Endothelial cell of umbilical vein (primary cell): ENCODE measurements around the gene CSTA. TPM values are rescaled to one million over a fixed set of nuclear protein-coding genes. Genes with fewer than 3 reads are reported as not detected.

Experiments
- BruUV-seq: library from RNA; stranded (reverse); fragments of 400-500 nt; replicated peaks from 2 replicates; lab custom pipeline; 2021; lab: Mats Ljungman, UMichigan
- CTCF ChIA-PET: fragments of 300-600, 350-600 bp; sonication (Branson Sonifier 250); formaldehyde crosslinking; loops from one replicate; lab custom pipeline; 2021; ENCODE audit warnings: antibody characterized with exemption, inconsistent platforms; lab: Charles Lee
- POLR2A ChIA-PET: fragments of 300-600, 350-600 bp; sonication (Branson Sonifier 250); formaldehyde crosslinking; loops from one replicate; lab custom pipeline; 2021; ENCODE audit warnings: antibody characterized with exemption, inconsistent platforms; lab: Charles Lee
- DNase-seq: peaks from one replicate; pipeline ENCODE4 v3.0.0-alpha.2; 2011; ENCODE audit warnings: low read depth, low spot score
- FAIRE-seq: peaks from 2 replicates; lab custom pipeline; 2011; peaks lifted over from hg19 to GRCh38; lab: Jason Lieb, UNC
- H2AFZ ChIP-seq: 2 replicates; pipeline ENCODE4 v1.6.0; 2012; ENCODE audit warnings: low read depth, low read length, control low read depth, inconsistent platforms
- H3K27ac ChIP-seq: 2 replicates; pipeline ENCODE4 v1.5.1; 2011; ENCODE audit warnings: low read depth, mild to moderate bottlenecking, control low read depth, low read length, moderate library complexity; ENCODE audit not compliant: insufficient read depth
- H3K27me3 ChIP-seq, 2 experiments: 2 replicates each; pipeline versions ENCODE4 v1.6.0 to v1.6.1; 2011; ENCODE audit warnings: low read length in 2 of 2, mixed read lengths in 1 of 2; ENCODE audit not compliant: control insufficient read depth in 2 of 2, insufficient read depth in 2 of 2
- H3K36me3 ChIP-seq, 2 experiments: 2 replicates in 1 of 2; 3 replicates in 1 of 2; pipeline ENCODE4 v1.5.1; 2011; ENCODE audit warnings: low read length in 2 of 2, mild to moderate bottlenecking in 1 of 2, moderate library complexity in 1 of 2; ENCODE audit not compliant: control insufficient read depth in 2 of 2, insufficient read depth in 2 of 2; ENCODE audit errors: extremely low read depth in 1 of 2
- H3K4me1 ChIP-seq: 3 replicates; pipeline ENCODE4 v1.5.1; 2011; ENCODE audit warnings: mild to moderate bottlenecking, low read length; ENCODE audit not compliant: control insufficient read depth, insufficient read depth; ENCODE audit errors: extremely low read depth
- H3K4me2 ChIP-seq: 2 replicates; pipeline ENCODE4 v1.6.1; 2011; ENCODE audit warnings: low read length, control low read depth, mixed read lengths; ENCODE audit not compliant: insufficient read depth
- H3K4me3 ChIP-seq, 3 experiments: fragments of 200-600 bp in 1 of 3; sonication (generic), shearing (Covaris generic) in 1 of 3; replicated peaks in 1 of 3; 2 replicates each; pipeline ENCODE4 v1.5.1; 2011 to 2016; ENCODE audit warnings: control low read depth in 3 of 3, low read length in 3 of 3, mild to moderate bottlenecking in 2 of 3, inconsistent platforms in 1 of 3, low read depth in 1 of 3, moderate library complexity in 1 of 3; ENCODE audit not compliant: insufficient read depth in 1 of 3
- H3K79me2 ChIP-seq: 2 replicates; pipeline ENCODE4 v1.6.0; 2012; ENCODE audit warnings: low read length, inconsistent platforms; ENCODE audit not compliant: control insufficient read depth, insufficient read depth
- H3K9ac ChIP-seq: replicated peaks from 2 replicates; pipeline ENCODE3; 2011; ENCODE audit warnings: low read length, control low read depth; ENCODE audit not compliant: insufficient read depth; ENCODE audit errors: extremely low read depth
- H3K9me1 ChIP-seq: replicated peaks from 3 replicates; pipeline ENCODE4 v1.6.0; 2011; ENCODE audit warnings: mild to moderate bottlenecking, low read length; ENCODE audit not compliant: control insufficient read depth, insufficient read depth; ENCODE audit errors: extremely low read depth
- H3K9me3 ChIP-seq: replicated peaks from 2 replicates; pipeline ENCODE4 v1.5.1; 2012; ENCODE audit warnings: low read length, inconsistent platforms; ENCODE audit not compliant: control insufficient read depth, insufficient read depth
- H4K20me1 ChIP-seq: replicated peaks from 2 replicates; pipeline ENCODE3; 2011; ENCODE audit warnings: mild to moderate bottlenecking, low read length; ENCODE audit not compliant: control insufficient read depth, insufficient read depth; ENCODE audit errors: extremely low read depth
- EZH2 ChIP-seq: IDR thresholded peaks from 2 replicates; pipeline ENCODE4 v1.6.1; 2012; ENCODE audit warnings: borderline replicate concordance, low read depth, mild to moderate bottlenecking, moderate library complexity, low read length, inconsistent platforms; ENCODE audit not compliant: severe bottlenecking
- FOS ChIP-seq: IDR thresholded peaks from 2 replicates; pipeline ENCODE4 v1.6.1; 2011; ENCODE audit warnings: mild to moderate bottlenecking, low read length, moderate library complexity, borderline replicate concordance; ENCODE audit not compliant: insufficient read depth
- GATA2 ChIP-seq: IDR thresholded peaks from 2 replicates; pipeline ENCODE4 v1.7.0; 2011; ENCODE audit warnings: low read depth, mild to moderate bottlenecking, moderate library complexity, mixed read lengths, low read length; ENCODE audit not compliant: insufficient read length, insufficient read depth
- JUN ChIP-seq: IDR thresholded peaks from 2 replicates; pipeline ENCODE4 v1.6.1; 2011; ENCODE audit warnings: borderline replicate concordance, low read depth; ENCODE audit not compliant: insufficient read length, insufficient read depth
- MAX ChIP-seq: IDR thresholded peaks from 2 replicates; pipeline ENCODE4 v1.6.1; 2011; ENCODE audit not compliant: insufficient read depth, insufficient read length
- MYC ChIP-seq: IDR thresholded peaks from one replicate; pipeline ENCODE4 v1.6.1; 2011; ENCODE audit warnings: mild to moderate bottlenecking, low read depth, low read length
- POLR2A ChIP-seq: IDR thresholded peaks from 2 replicates; pipeline ENCODE4 v1.6.1; 2012; ENCODE audit warnings: low read depth, mild to moderate bottlenecking, control low read depth, low read length
- POLR2AphosphoS5 ChIP-seq: IDR thresholded peaks from 2 replicates; pipeline ENCODE4 v1.6.1; 2012; ENCODE audit warnings: low read depth, mild to moderate bottlenecking, control low read depth, low read length, moderate library complexity; ENCODE audit not compliant: insufficient read depth
- dilution Hi-C: fragments of 300-500 bp; cut with MboI; formaldehyde crosslinking; loops from one replicate; pipeline ENCODE4 v1.15.0; 2019; ENCODE audit warnings: low sequenced_read_pairs; ENCODE audit not compliant: extremely low pct_ligation_motif_present
- intact Hi-C: fragments of 100-400 bp; cut with micrococcal nuclease; formaldehyde crosslinking; loops from one replicate; pipeline ENCODE4 v1.10.0; 2022
- polyA plus RNA-seq, 4 experiments: library from polyadenylated mRNA; depleted of rRNA in 3 of 4; stranded (reverse) in 3 of 4; unstranded in 1 of 4; fragments of >200 nt; gene quantifications; 2 replicates each; pipeline versions ENCODE4 v1.2.1 to v1.2.3, GENCODE V29; 2011 to 2012; ENCODE audit warnings: missing spikeins in 1 of 4
- total RNA-seq: library from RNA; stranded (reverse); gene quantifications from 2 replicates; pipeline ENCODE4 v1.2.3, GENCODE V29; 2021
- TF ChIP-seq, protein P1 (sequence below), 2 donors: IDR thresholded peaks; 1 replicate in 1 of 2; 2 replicates in 1 of 2; pipeline ENCODE4 v1.5.1; 2011; ENCODE audit warnings: low read length in 2 of 2, mild to moderate bottlenecking in 2 of 2, moderate library complexity in 2 of 2, control low read depth in 1 of 2, inconsistent platforms in 1 of 2, low read depth in 1 of 2; ENCODE audit not compliant: insufficient read depth in 1 of 2; ENCODE audit errors: extremely low read depth in 1 of 2

Gene CSTA
- total and polyA plus RNA-seq, 2 donors (not counting 3 experiments of a cell fraction or from before 2014, with no cell fraction given), result not detected

DNA sequence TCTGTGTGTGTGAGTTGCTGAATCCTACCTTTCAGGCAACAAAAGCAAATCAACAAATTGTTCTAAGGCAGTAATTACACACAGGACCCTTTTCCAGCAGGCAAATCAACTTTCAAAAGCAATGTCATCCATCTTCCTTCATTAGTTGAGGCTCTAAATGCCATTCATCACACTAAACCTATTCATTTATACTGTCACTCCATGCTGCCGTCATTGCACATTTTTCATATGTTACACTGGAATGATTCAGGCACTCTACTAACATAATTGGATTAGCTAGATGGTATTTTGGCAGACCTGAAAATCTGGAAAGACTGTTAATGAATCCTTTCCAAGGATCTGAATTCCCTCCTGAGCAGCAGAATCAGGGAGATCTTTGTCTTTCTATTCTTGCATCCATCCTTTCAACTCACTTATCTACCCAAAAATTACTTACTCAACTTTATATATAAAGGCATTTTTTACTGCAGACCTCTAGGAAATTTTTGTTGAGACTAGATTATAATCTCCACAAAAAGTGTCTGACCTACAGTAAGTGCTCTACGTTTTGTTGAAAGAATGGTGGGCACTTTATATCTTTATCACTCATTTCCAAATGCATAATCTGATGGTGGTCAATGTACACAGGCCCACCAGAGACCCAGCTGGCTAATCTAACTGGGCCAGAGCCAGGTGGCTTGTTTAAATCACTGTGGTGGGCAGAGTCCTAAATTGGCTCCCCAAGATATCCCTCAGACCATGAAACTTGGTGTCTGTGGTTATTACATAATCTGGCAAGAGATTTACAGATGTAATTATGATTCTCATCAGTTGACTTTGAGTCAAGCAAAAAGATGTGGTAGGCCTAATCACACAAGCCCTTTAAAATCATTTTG, 33.0 kb downstream of the CSTA start:
- no peak for DNase-seq
- BruUV-seq, result no TSS peak
- Histone ChIP-seq H3K4me2 (no peak overlapping the region), H3K9me1 (no peaks in the 10 kb centered on the region), H4K20me1 (no peaks in the 10 kb centered on the region), H3K9me3 (no peaks in the 10 kb centered on the region), H3K27me3 (no peaks in the 10 kb centered on the region), H3K36me3 (peaks cover 0 to 3% of the 10 kb centered on the region in 2 experiments), H2AFZ (no peak overlapping the region), H3K79me2 (no peaks in the 10 kb centered on the region), H3K9ac (no peak overlapping the region), H3K4me3 (no peak overlapping the region), H3K4me1 (no peaks in the 10 kb centered on the region), H3K27ac (no peak overlapping the region)
- FAIRE-seq, result no peak
- dilution Hi-C loops (no loop called here), intact Hi-C loops (no loop called here)
- ChIA-PET CTCF (no interaction called here), POLR2A (no interaction called here)
- TF ChIP-seq POLR2A (no peak), JUN (no peak), EZH2 (no peak), POLR2AphosphoS5 (no peak), MYC (no peak), FOS (no peak), GATA2 (no peak), MAX (no peak)
- TF ChIP-seq, protein P1, sequence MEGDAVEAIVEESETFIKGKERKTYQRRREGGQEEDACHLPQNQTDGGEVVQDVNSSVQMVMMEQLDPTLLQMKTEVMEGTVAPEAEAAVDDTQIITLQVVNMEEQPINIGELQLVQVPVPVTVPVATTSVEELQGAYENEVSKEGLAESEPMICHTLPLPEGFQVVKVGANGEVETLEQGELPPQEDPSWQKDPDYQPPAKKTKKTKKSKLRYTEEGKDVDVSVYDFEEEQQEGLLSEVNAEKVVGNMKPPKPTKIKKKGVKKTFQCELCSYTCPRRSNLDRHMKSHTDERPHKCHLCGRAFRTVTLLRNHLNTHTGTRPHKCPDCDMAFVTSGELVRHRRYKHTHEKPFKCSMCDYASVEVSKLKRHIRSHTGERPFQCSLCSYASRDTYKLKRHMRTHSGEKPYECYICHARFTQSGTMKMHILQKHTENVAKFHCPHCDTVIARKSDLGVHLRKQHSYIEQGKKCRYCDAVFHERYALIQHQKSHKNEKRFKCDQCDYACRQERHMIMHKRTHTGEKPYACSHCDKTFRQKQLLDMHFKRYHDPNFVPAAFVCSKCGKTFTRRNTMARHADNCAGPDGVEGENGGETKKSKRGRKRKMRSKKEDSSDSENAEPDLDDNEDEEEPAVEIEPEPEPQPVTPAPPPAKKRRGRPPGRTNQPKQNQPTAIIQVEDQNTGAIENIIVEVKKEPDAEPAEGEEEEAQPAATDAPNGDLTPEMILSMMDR (IDR thresholded peaks at IDR 0.05; ENCODE audit: extremely low read depth in 1 of 2, insufficient read depth in 1 of 2, low read depth in 1 of 2, low read length in 2 of 2), result no peak
